HEK293 (cell line): ENCODE measurements around the gene CNRIP1.
A peak's percentile ranks its signal among the peaks of the same experiment; 100 is the strongest.

Experiments
- BCL11A ChIP-seq: fragments of 450-650 bp; formaldehyde crosslinking; IDR thresholded peaks from 2 replicates; pipeline ENCODE4 v1.5.1; 2016; ENCODE audit warnings: low read depth, missing biosample characterization, missing genetic modification characterization
- MYNN ChIP-seq: fragments of 450-650 bp; formaldehyde crosslinking; IDR thresholded peaks from 2 replicates; pipeline ENCODE4 v1.5.1; 2016; ENCODE audit warnings: missing biosample characterization, missing genetic modification characterization, borderline replicate concordance
- PRDM2 ChIP-seq: fragments of 450-650 bp; formaldehyde crosslinking; IDR thresholded peaks from 2 replicates; pipeline ENCODE4 v1.5.1; 2016; ENCODE audit warnings: missing biosample characterization, missing genetic modification characterization, borderline replicate concordance
- PRDM4 ChIP-seq: fragments of 450-650 bp; formaldehyde crosslinking; IDR thresholded peaks from 2 replicates; pipeline ENCODE4 v1.5.1; 2017; ENCODE audit warnings: missing biosample characterization, missing genetic modification characterization
- REPIN1 ChIP-seq: fragments of 450-650 bp; formaldehyde crosslinking; IDR thresholded peaks from 2 replicates; pipeline ENCODE4 v1.5.1; 2017; ENCODE audit warnings: missing biosample characterization, missing genetic modification characterization, low read depth
- YY2 ChIP-seq: fragments of 450-650 bp; formaldehyde crosslinking; IDR thresholded peaks from 2 replicates; pipeline ENCODE4 v1.5.1; 2016; ENCODE audit warnings: missing biosample characterization, missing genetic modification characterization
- ZBTB11 ChIP-seq: fragments of 450-650 bp; formaldehyde crosslinking; conservative IDR thresholded peaks from 2 replicates; pipeline ENCODE4 v1.5.1; 2016; ENCODE audit warnings: low read depth, missing biosample characterization, missing genetic modification characterization
- ZBTB21 ChIP-seq: fragments of 450-650 bp; formaldehyde crosslinking; IDR thresholded peaks from 2 replicates; pipeline ENCODE4 v1.5.1; 2017; ENCODE audit warnings: missing biosample characterization, missing genetic modification characterization
- ZIC2 ChIP-seq: fragments of 450-650 bp; formaldehyde crosslinking; IDR thresholded peaks from 2 replicates; pipeline ENCODE4 v1.5.1; 2016; ENCODE audit warnings: missing biosample characterization, missing genetic modification characterization
- ZNF18 ChIP-seq: fragments of 450-650 bp; formaldehyde crosslinking; IDR thresholded peaks from 2 replicates; pipeline ENCODE4 v1.5.1; 2016; ENCODE audit warnings: missing biosample characterization, missing genetic modification characterization
- ZNF202 ChIP-seq: fragments of 450-650 bp; formaldehyde crosslinking; IDR thresholded peaks from 2 replicates; pipeline ENCODE4 v1.5.1; 2016; ENCODE audit warnings: missing biosample characterization, missing genetic modification characterization, borderline replicate concordance
- ZNF302 ChIP-seq: fragments of 450-650 bp; formaldehyde crosslinking; IDR thresholded peaks from 2 replicates; pipeline ENCODE4 v1.5.1; 2016; ENCODE audit warnings: missing biosample characterization, missing genetic modification characterization, low read depth
- ZNF433 ChIP-seq: fragments of 450-650 bp; formaldehyde crosslinking; IDR thresholded peaks from 2 replicates; pipeline ENCODE4 v1.5.1; 2016; ENCODE audit warnings: missing biosample characterization, missing genetic modification characterization, low read depth
- ZNF518A ChIP-seq: fragments of 450-650 bp; formaldehyde crosslinking; conservative IDR thresholded peaks from 2 replicates; pipeline ENCODE4 v1.5.1; 2016; ENCODE audit warnings: low read depth, missing biosample characterization, missing genetic modification characterization
- ZNF558 ChIP-seq: fragments of 450-650 bp; formaldehyde crosslinking; IDR thresholded peaks from 2 replicates; pipeline ENCODE4 v1.5.1; 2016; ENCODE audit warnings: missing biosample characterization, missing genetic modification characterization
- ZNF626 ChIP-seq: fragments of 450-650 bp; sonication (Bioruptor Pico); formaldehyde crosslinking; IDR thresholded peaks from 2 replicates; pipeline ENCODE4 v1.5.1; 2018; ENCODE audit warnings: missing biosample characterization, missing genetic modification characterization, inconsistent platforms
- ZNF654 ChIP-seq: fragments of 450-650 bp; formaldehyde crosslinking; IDR thresholded peaks from 2 replicates; pipeline ENCODE4 v1.5.1; 2016; ENCODE audit warnings: low read depth, missing biosample characterization, missing genetic modification characterization
- ZNF677 ChIP-seq: fragments of 450-650 bp; IDR thresholded peaks from 2 replicates; pipeline ENCODE4 v1.5.0; 2018; ENCODE audit warnings: missing biosample characterization, mild to moderate bottlenecking, missing genetic modification characterization, moderate library complexity
- ZNF701 ChIP-seq: fragments of 450-650 bp; formaldehyde crosslinking; IDR thresholded peaks from 2 replicates; pipeline ENCODE4 v1.5.1; 2016; ENCODE audit warnings: missing biosample characterization, missing genetic modification characterization
- ZXDB ChIP-seq: fragments of 450-650 bp; formaldehyde crosslinking; IDR thresholded peaks from 2 replicates; pipeline ENCODE4 v1.5.1; 2016; ENCODE audit warnings: missing biosample characterization, missing genetic modification characterization

Gene CNRIP1

GRCh38 chr2:68252400-68253218 lies 67.1 kb downstream of the CNRIP1 start, which contains the start of gene PPP3R1 (continued):
- TF ChIP-seq ZNF18 (tag by site-specific recombination) = no peak
- TF ChIP-seq ZNF677 (tag by site-specific recombination) = no peak
- TF ChIP-seq ZNF202 (tag by site-specific recombination) = no peak
- TF ChIP-seq ZNF433 (tag by site-specific recombination) = no peak
- TF ChIP-seq ZNF626 (tag by site-specific recombination) = no peak
- no peak for TF ChIP-seq REPIN1 (tag by site-specific recombination)
- peak; percentile 41 for TF ChIP-seq ZXDB (tag by site-specific recombination)
- TF ChIP-seq PRDM4 (tag by site-specific recombination) = no peak
- no peak for TF ChIP-seq ZNF302 (tag by site-specific recombination)
- no peak for TF ChIP-seq ZNF701
- no peak for TF ChIP-seq BCL11A (tag by site-specific recombination)
- TF ChIP-seq ZBTB21 = peak; percentile 61
- peak; percentile 89 for TF ChIP-seq ZBTB11
- no peak for TF ChIP-seq MYNN (tag by site-specific recombination)
- TF ChIP-seq YY2 (tag by site-specific recombination) = no peak
- no peak for TF ChIP-seq ZNF518A (tag by site-specific recombination)
- TF ChIP-seq PRDM2 (tag by site-specific recombination) = no peak
- no peak for TF ChIP-seq ZNF558 (tag by site-specific recombination)
- no peak for TF ChIP-seq ZNF654 (tag by site-specific recombination)
- peak; percentile 28; the same call in 1 of the 2 replicates for TF ChIP-seq ZIC2 (tag by site-specific recombination)
